CD4-positive, alpha-beta memory T cell (primary cell): ENCODE results near the gene NRXN2. TPM values are rescaled to one million over a fixed set of nuclear protein-coding genes. Genes with fewer than 3 reads are reported as not detected.
A peak's percentile ranks its signal among the peaks of the same experiment; 100 is the strongest.

Source experiments
- CTCF ChIA-PET: fragments of 350-600 bp; sonication (Branson Sonifier 250); formaldehyde crosslinking; loops from one replicate; lab custom pipeline; 2021; ENCODE audit warnings: inconsistent platforms; ENCODE audit not compliant: partially characterized antibody; lab: Charles Lee
- POLR2A ChIA-PET: fragments of 350-600 bp; sonication (Branson Sonifier 250); formaldehyde crosslinking; loops from one replicate; lab custom pipeline; 2021; ENCODE audit not compliant: partially characterized antibody; lab: Charles Lee
- DNase-seq, 5 donors: peaks; one replicate each; pipeline versions ENCODE4 v3.0.0 to v3.0.0-alpha.2; 2020 to 2022; ENCODE audit warnings: mixed read lengths in 1 of 5
- H3K27ac ChIP-seq: one replicate; pipeline ENCODE4 v1.7.0; 2013; ENCODE audit warnings: low read depth, low read length
- H3K27me3 ChIP-seq: 2 replicates; pipeline ENCODE4 v1.7.0; 2013; ENCODE audit warnings: mild to moderate bottlenecking, low read length, moderate library complexity; ENCODE audit not compliant: insufficient read depth
- H3K36me3 ChIP-seq: 2 replicates; pipeline ENCODE4 v1.7.0; 2013; ENCODE audit warnings: mild to moderate bottlenecking, low read length, moderate library complexity; ENCODE audit not compliant: insufficient read depth
- H3K4me1 ChIP-seq: 2 replicates; pipeline ENCODE4 v1.7.0; 2013; ENCODE audit warnings: mild to moderate bottlenecking, low read length, moderate library complexity; ENCODE audit not compliant: insufficient read depth
- H3K4me3 ChIP-seq, 2 donors: one replicate each; pipeline ENCODE4 v1.7.0; 2013; ENCODE audit warnings: low read length in 2 of 2, mild to moderate bottlenecking in 1 of 2
- H3K9me3 ChIP-seq, 2 donors: one replicate each; pipeline ENCODE4 v1.7.0; 2013; ENCODE audit warnings: low read length in 2 of 2, control low read depth in 1 of 2; ENCODE audit not compliant: control insufficient read depth in 1 of 2
- H3K27ac Mint-ChIP-seq, 7 donors: one replicate each; pipeline ENCODE4 v1.8.0; 2020 to 2021; ENCODE audit warnings: mixed read lengths in 7 of 7, mild to moderate bottlenecking in 6 of 7, inconsistent platforms in 3 of 7, moderate library complexity in 3 of 7
- H3K27me3 Mint-ChIP-seq, 2 donors: one replicate each; pipeline ENCODE4 v1.8.0; 2020 to 2021; ENCODE audit warnings: mixed read lengths in 2 of 2
- H3K36me3 Mint-ChIP-seq, 2 donors: one replicate each; pipeline ENCODE4 v1.8.0; 2020 to 2021; ENCODE audit warnings: mixed read lengths in 2 of 2, inconsistent platforms in 1 of 2, mild to moderate bottlenecking in 1 of 2
- H3K4me1 Mint-ChIP-seq, 4 donors: one replicate each; pipeline ENCODE4 v1.8.0; 2020 to 2021; ENCODE audit warnings: mixed read lengths in 4 of 4, mild to moderate bottlenecking in 1 of 4
- H3K4me3 Mint-ChIP-seq, 8 donors: one replicate each; pipeline ENCODE4 v1.8.0; 2020 to 2021; ENCODE audit warnings: mixed read lengths in 8 of 8, mild to moderate bottlenecking in 7 of 8, moderate library complexity in 6 of 8, inconsistent platforms in 3 of 8
- H3K9me3 Mint-ChIP-seq, 8 donors: one replicate each; pipeline ENCODE4 v1.8.0; 2020 to 2021; ENCODE audit warnings: mixed read lengths in 8 of 8, mild to moderate bottlenecking in 5 of 8, inconsistent platforms in 3 of 8, moderate library complexity in 1 of 8
- intact Hi-C: fragments of 100-400 bp; cut with micrococcal nuclease; formaldehyde crosslinking; loops from one replicate; pipeline ENCODE4 v1.15.1; 2023
- polyA plus RNA-seq, 2 donors: library from polyadenylated mRNA; unstranded; fragments of 300-500 nt; fragmentation: Illumina TruSeq; gene quantifications; one replicate each; pipeline ENCODE4 v1.2.3, GENCODE V29; 2021
- total RNA-seq, 2 experiments: library from RNA; stranded (reverse); gene quantifications; one replicate each; pipeline ENCODE4 v1.2.3, GENCODE V29; 2021

NRXN2 gene
- total and polyA plus RNA-seq, 4 experiments from 2014 or later = 0.30 TPM; not detected in 3

DNA sequence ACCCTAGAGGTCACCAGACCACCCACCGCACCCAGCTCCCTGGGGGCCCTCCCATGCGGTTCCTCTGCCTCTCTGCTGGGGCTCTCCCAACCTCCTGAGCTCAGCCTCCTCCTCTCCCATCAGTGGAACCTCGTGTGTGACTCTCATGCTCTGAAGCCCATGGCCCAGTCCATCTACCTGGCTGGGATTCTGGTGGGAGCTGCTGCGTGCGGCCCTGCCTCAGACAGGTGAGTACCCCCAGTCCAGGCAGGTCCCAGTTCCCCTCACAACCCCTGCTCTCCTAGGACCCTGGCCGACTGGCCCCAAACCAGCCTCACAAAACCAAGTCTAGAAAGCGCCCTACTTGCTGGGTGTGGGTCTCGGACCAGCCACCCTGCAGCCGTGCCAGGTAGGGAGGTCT lies 130.3 kb downstream of the NRXN2 start:
- no peaks in the 10 kb centered on the region for H3K27me3 ChIP-seq
- Mint-ChIP-seq H3K4me1 (no peaks in the 10 kb centered on the region), H3K27me3 (peaks cover 8 to 9% of the 10 kb centered on the region in 2 donors), H3K27ac (no peak overlapping the region), H3K9me3 (peaks cover 0 to 18% (median 10%) of the 10 kb centered on the region in 8 donors), H3K36me3 (no peaks in the 10 kb centered on the region), H3K4me3 (no peak overlapping the region)
- ChIA-PET CTCF (no interaction called here), POLR2A (no interaction called here)
- no peaks in the 10 kb centered on the region for H3K36me3 ChIP-seq
- H3K27ac ChIP-seq = no peak overlapping the region
- intact Hi-C loops = no loop called here
- DNase-seq = no peak
- H3K9me3 ChIP-seq = no peaks in the 10 kb centered on the region
- H3K4me1 ChIP-seq = no peaks in the 10 kb centered on the region
- H3K4me3 ChIP-seq = no peak overlapping the region

DNA sequence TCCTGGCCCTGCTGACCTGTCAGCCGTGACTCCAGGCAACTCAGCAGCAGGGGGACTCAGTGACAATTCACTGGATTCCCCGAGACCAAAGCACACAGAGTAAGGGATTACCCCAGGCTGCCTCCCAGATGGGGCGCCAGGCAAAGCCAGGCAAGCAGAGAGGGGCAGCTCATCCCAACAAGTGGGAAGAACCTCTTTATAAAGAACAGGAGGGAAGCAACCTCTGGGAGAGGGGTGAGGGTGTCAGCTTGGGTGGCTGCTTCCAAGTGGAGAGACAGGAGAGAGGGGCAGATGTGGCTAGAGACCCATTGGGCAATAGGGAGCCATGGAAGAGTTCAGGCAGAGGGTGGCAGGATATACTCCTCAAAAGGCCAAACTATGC lies 130.8 kb downstream of the NRXN2 start:
- Histone ChIP-seq H3K36me3 (no peaks in the 10 kb centered on the region), H3K4me3 (no peak overlapping the region), H3K4me1 (no peaks in the 10 kb centered on the region), H3K9me3 (no peaks in the 10 kb centered on the region), H3K27ac (no peak overlapping the region), H3K27me3 (no peaks in the 10 kb centered on the region)
- H3K27me3 Mint-ChIP-seq = peaks cover 8 to 9% of the 10 kb centered on the region in 2 donors
- no peak overlapping the region for H3K27ac Mint-ChIP-seq
- ChIA-PET POLR2A (no interaction called here), CTCF (no interaction called here)
- H3K4me1 Mint-ChIP-seq = no peaks in the 10 kb centered on the region
- intact Hi-C loops = no loop called here
- no peaks in the 10 kb centered on the region for H3K36me3 Mint-ChIP-seq
- DNase-seq = no peak
- no peak overlapping the region for H3K4me3 Mint-ChIP-seq
- H3K9me3 Mint-ChIP-seq = peaks cover 0 to 18% (median 10%) of the 10 kb centered on the region in 8 donors

DNA sequence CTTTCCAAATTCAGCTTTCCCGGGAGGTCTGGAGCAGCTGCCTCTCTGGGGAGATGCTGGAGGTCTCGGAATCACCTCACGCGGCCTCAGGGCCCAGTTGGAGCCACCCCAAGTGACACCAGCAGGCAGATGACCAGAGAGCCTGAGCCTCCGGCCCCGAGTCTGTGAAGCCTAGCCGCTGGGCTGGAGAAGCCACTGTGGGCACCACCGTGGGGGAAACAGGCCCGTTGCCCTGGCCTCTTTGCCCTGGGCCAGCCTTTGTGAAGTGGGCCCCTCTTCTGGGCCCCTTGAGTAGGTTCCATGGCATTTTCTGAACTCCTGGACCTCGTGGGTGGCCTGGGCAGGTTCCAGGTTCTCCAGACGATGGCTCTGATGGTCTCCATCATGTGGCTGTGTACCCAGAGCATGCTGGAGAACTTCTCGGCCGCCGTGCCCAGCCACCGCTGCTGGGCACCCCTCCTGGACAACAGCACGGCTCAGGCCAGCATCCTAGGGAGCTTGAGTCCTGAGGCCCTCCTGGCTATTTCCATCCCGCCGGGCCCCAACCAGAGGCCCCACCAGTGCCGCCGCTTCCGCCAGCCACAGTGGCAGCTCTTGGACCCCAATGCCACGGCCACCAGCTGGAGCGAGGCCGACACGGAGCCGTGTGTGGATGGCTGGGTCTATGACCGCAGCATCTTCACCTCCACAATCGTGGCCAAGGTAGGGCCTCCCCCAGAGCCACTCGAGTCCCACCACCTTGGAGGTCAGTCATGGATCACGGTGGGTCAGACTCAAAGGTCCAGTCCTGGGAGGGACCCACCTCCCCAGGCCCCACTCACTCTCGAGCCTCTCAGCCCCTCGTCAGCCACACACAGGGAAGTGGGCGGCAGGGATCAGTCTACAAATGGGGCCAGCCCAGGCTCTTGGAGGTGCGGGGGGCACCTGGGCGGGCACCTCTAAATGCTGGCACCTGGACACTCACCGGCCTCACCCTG lies 131.5 kb downstream of the NRXN2 start:
- intact Hi-C loops = no loop called here
- no peaks in the 10 kb centered on the region for H3K9me3 ChIP-seq
- no peak overlapping the region for H3K4me3 Mint-ChIP-seq

DNA sequence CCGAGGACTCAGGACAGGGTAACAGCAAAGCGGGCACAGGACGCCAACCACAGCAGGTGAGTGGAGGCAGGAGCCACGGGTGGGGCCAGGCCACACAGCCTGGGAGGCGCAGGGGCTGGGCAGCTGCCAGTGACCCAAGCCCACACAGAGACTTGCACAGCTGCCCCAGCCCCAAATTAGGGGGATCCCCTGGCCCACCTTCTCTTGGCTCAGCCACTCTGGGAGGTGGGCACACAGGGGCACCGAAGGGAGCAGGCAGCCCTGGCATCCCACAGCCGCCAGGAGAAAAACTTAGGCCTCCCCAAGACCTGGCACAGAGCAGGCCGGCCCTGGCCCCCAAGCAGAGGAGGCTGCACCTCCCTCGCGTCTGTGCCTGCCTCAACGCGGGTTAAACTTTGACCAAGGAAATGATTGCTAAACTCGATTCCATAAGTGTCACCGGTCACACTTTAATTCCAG lies 132.2 kb downstream of the NRXN2 start, which contains the start of gene SLC22A12:
Gene SLC22A12 (plus strand): TSS at position 458 of the 459 bp plus-strand sequence. CDS start 337 bp downstream, outside the sequence.
- Histone ChIP-seq H3K9me3 (no peaks in the 10 kb centered on the region), H3K4me1 (no peaks in the 10 kb centered on the region), H3K4me3 (no peak within 1 kb of the TSS), H3K27me3 (no peaks in the 10 kb centered on the region), H3K27ac (no peak within 1 kb of the TSS), H3K36me3 (no peaks in the 10 kb centered on the region)
- no peaks in the 10 kb centered on the region for H3K36me3 Mint-ChIP-seq
- no peak within 1 kb of the TSS for H3K27ac Mint-ChIP-seq
- DNase-seq = no peak
- H3K9me3 Mint-ChIP-seq = peaks cover 0 to 18% (median 10%) of the 10 kb centered on the region in 8 donors
- no peak within 1 kb of the TSS for H3K4me3 Mint-ChIP-seq
- peaks cover 13 to 16% of the 10 kb centered on the region in 2 donors for H3K27me3 Mint-ChIP-seq
- ChIA-PET POLR2A (no interaction called here), CTCF (no interaction called here)
- intact Hi-C loops = no loop called here
- no peaks in the 10 kb centered on the region for H3K4me1 Mint-ChIP-seq

More for the DNA sequence above, 131.5 kb downstream of the NRXN2 start:
- no peaks in the 10 kb centered on the region for H3K4me1 ChIP-seq
- no peak for DNase-seq
- H3K36me3 ChIP-seq = no peaks in the 10 kb centered on the region
- Mint-ChIP-seq H3K27ac (no peak overlapping the region), H3K36me3 (no peaks in the 10 kb centered on the region), H3K4me1 (no peaks in the 10 kb centered on the region), H3K9me3 (peaks cover 0 to 18% (median 10%) of the 10 kb centered on the region in 8 donors), H3K27me3 (peaks cover 9 to 12% of the 10 kb centered on the region in 2 donors)
- H3K27me3 ChIP-seq = no peaks in the 10 kb centered on the region
- ChIA-PET CTCF (no interaction called here), POLR2A (no interaction called here)
- H3K27ac ChIP-seq = no peak overlapping the region
- H3K4me3 ChIP-seq = no peak overlapping the region

DNA sequence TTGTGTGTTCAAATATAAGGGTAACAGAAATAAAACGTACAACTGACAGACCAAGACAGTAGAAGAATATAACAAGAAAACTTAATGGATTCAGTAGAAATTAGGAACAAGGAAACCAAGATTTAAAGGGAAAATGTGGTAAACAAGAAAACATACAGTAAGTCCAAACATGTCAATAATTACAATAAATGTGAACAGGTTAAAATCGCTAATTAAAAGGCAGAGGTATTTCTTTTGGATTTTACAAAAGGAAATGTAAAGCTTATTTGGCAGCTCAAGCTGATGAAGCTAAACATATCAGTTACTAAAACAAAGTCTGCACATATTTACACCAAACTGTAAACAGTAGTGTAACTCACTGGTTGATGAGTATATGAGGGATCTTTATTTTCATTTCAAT lies 134.3 kb downstream of the NRXN2 start:
- CTCF ChIA-PET = no interaction called here
- H3K36me3 ChIP-seq = no peaks in the 10 kb centered on the region
- peaks cover 0 to 18% (median 10%) of the 10 kb centered on the region in 8 donors for H3K9me3 Mint-ChIP-seq
- H3K4me3 ChIP-seq = no peak overlapping the region
- no peak overlapping the region for H3K27ac Mint-ChIP-seq
- H3K27ac ChIP-seq = no peak overlapping the region
- DNase-seq = no peak
- no peaks in the 10 kb centered on the region for H3K27me3 ChIP-seq
- no peaks in the 10 kb centered on the region for H3K36me3 Mint-ChIP-seq
- H3K4me1 ChIP-seq = no peaks in the 10 kb centered on the region
- H3K27me3 Mint-ChIP-seq = peaks cover 14 to 21% of the 10 kb centered on the region in 2 donors
- no peaks in the 10 kb centered on the region for H3K9me3 ChIP-seq
- H3K4me1 Mint-ChIP-seq = no peaks in the 10 kb centered on the region
- POLR2A ChIA-PET = no interaction called here
- intact Hi-C loops = no loop called here
- H3K4me3 Mint-ChIP-seq = no peak overlapping the region

DNA sequence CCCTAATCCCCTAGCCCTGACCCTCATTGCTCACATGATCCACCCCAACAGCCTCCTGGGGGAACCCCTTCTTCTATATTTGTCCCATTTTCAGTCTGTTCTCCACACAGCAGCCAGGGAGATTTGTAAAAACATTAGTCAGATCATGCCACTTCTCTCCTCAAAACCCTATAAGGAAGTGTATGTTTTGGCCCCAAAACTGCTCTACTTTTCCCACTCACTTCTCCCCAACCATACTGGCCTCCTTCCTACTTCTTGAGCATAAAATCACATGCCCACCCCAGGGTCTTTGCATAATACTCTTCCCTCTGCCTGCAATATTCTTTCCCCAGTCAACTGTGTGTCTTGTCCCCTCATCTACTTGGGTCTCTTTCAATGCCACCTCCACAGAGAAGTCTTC lies 136.6 kb downstream of the NRXN2 start:
- ChIA-PET CTCF (no interaction called here), POLR2A (no interaction called here)
- no peaks in the 10 kb centered on the region for H3K4me1 Mint-ChIP-seq
- peaks cover 0 to 18% (median 10%) of the 10 kb centered on the region in 8 donors for H3K9me3 Mint-ChIP-seq
- Histone ChIP-seq H3K4me1 (no peaks in the 10 kb centered on the region), H3K4me3 (no peak overlapping the region), H3K27ac (no peak overlapping the region), H3K9me3 (no peaks in the 10 kb centered on the region), H3K27me3 (no peaks in the 10 kb centered on the region), H3K36me3 (no peaks in the 10 kb centered on the region)
- intact Hi-C loops = no loop called here
- peaks cover 16 to 24% of the 10 kb centered on the region in 2 donors for H3K27me3 Mint-ChIP-seq
- DNase-seq = no peak
- H3K36me3 Mint-ChIP-seq = no peaks in the 10 kb centered on the region
- peak overlapping the region in 1 of 7 donors; percentile 20 for H3K27ac Mint-ChIP-seq
- no peak overlapping the region for H3K4me3 Mint-ChIP-seq

DNA sequence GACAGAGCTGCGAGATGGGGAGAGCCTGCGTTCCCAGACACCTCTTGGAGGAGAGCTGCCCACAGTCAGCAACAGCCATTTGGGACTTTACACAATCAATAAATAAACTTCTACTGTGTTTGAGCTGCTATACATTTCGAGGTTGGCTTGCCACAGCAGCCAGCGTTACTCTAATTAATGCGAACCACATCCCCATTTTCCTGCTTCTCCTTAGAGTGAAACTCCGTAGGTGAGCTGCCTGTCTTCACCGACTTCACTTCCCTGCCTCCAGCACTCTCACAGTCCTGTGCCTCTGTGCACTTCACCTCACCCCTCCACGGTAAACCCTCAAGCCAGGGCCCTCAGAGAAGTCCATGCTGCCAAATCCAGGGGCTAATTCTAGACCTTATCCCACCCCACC lies 137.8 kb downstream of the NRXN2 start:
- H3K4me3 ChIP-seq = no peak overlapping the region
- H3K27ac Mint-ChIP-seq = no peak overlapping the region
- ChIA-PET POLR2A (no interaction called here), CTCF (no interaction called here)
- H3K27ac ChIP-seq = no peak overlapping the region
- H3K4me3 Mint-ChIP-seq = no peak overlapping the region
- H3K36me3 ChIP-seq = no peaks in the 10 kb centered on the region
- peaks cover 0 to 18% (median 10%) of the 10 kb centered on the region in 8 donors for H3K9me3 Mint-ChIP-seq
- H3K4me1 Mint-ChIP-seq = no peaks in the 10 kb centered on the region
- peaks cover 16 to 24% of the 10 kb centered on the region in 2 donors for H3K27me3 Mint-ChIP-seq
- intact Hi-C loops = no loop called here
- H3K27me3 ChIP-seq = no peaks in the 10 kb centered on the region
- no peak for DNase-seq
- no peaks in the 10 kb centered on the region for H3K9me3 ChIP-seq
- no peaks in the 10 kb centered on the region for H3K36me3 Mint-ChIP-seq
- no peaks in the 10 kb centered on the region for H3K4me1 ChIP-seq
